ENCODE results near the gene HCN3. TPM values are rescaled to one million over a fixed set of nuclear protein-coding genes. Genes with fewer than 3 reads are reported as not detected.

The HCN3 gene
- total RNA-seq, 1 experiment from 2014 or later, result 2.5 TPM

DNA sequence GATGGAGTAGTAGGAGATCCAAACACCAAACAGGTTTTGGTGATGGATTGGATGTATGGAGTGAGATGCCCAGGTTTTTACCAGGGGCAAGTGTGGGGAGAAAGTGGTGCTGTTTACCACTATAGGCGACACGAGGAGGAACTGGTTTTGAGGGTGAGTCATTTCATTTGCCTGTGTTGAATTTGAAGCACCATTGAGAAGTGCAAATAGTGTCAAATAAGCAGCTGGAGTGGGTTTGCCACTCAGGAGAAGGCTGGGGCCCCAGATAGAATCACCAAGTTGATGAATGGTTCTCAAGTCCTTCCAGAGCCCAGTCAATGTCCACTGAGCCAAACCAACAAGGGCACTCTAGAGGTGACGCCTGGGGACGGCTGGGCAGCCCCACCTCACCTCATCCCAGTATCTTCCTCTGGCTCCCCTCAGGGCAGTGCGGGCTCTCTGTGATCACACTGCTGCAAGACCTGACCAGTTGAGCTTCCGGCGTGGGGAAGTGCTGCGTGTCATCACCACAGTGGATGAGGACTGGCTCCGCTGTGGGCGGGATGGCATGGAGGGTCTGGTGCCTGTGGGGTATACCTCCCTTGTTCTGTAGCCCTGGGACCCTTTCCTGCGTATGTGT lies 52.8 kb downstream of the HCN3 start:
- H3K9me3 ChIP-seq (replicated peaks), result no peaks in the 10 kb centered on the region; the same call in 1 of the 2 replicates
- no peak overlapping the region for H3K27ac ChIP-seq
- peaks cover 7% of the 10 kb centered on the region for H3K4me1 ChIP-seq (replicated peaks)
- H3K36me3 ChIP-seq, result peaks cover 74% of the 10 kb centered on the region
- no peaks in the 10 kb centered on the region for H3K27me3 ChIP-seq (replicated peaks)
- no peak overlapping the region for H3K4me3 ChIP-seq
- DNase-seq (ENCODE audit: low read depth in 1 of 2, low spot score in 2 of 2), result no peak

- DNase-seq (ENCODE audit: low read depth in 1 of 2, low spot score in 2 of 2), result no peak
- Histone ChIP-seq H3K4me3 (no peak overlapping the region), H3K4me1 (replicated peaks) (no peaks in the 10 kb centered on the region), H3K27me3 (replicated peaks) (no peaks in the 10 kb centered on the region), H3K27ac (no peak overlapping the region), H3K36me3 (peaks cover 66% of the 10 kb centered on the region), H3K9me3 (replicated peaks) (no peaks in the 10 kb centered on the region)
These were observed 57.7 kb downstream of the HCN3 start for GRCh38 chr1:155334962-155335361.

Other genes starting within 250 kb of the HCN3 start
- not detected in 2 replicates for gene DCST2, start 243.7 kb upstream of the HCN3 start, total RNA-seq (2014; rRNA removed; shearing (Covaris generic))
- not detected in 2 replicates for gene DCST1, start 243.6 kb upstream of the HCN3 start, total RNA-seq (2014; rRNA removed; shearing (Covaris generic))
- 27.0 and 32.0 TPM in 2 replicates for gene ADAM15, start 226.1 kb upstream of the HCN3 start, total RNA-seq (2014; rRNA removed; shearing (Covaris generic))
- gene EFNA4, start 213.7 kb upstream of the HCN3 start, total RNA-seq (2014; rRNA removed; shearing (Covaris generic)), result 4.7 and 4.8 TPM in 2 replicates
- gene EFNA3, start 198.6 kb upstream of the HCN3 start, total RNA-seq (2014; rRNA removed; shearing (Covaris generic)), result 0.21 and 0.85 TPM in 2 replicates
- gene EFNA1, start 149.6 kb upstream of the HCN3 start, total RNA-seq (2014; rRNA removed; shearing (Covaris generic)), result 0.89 and 0.91 TPM in 2 replicates
- 9.9 and 23.4 TPM in 2 replicates for gene SLC50A1, start 141.6 kb upstream of the HCN3 start, total RNA-seq (2014; rRNA removed; shearing (Covaris generic))
- 40.7 and 76.6 TPM in 2 replicates for gene DPM3, start 136.9 kb upstream of the HCN3 start, total RNA-seq (2014; rRNA removed; shearing (Covaris generic))
- 61.7 and 94.8 TPM in 2 replicates for gene KRTCAP2, start 104.2 kb upstream of the HCN3 start, total RNA-seq (2014; rRNA removed; shearing (Covaris generic))
- 0.21 and 1.1 TPM in 2 replicates for gene TRIM46, start 103.6 kb upstream of the HCN3 start, total RNA-seq (2014; rRNA removed; shearing (Covaris generic))
- gene THBS3, start 69.6 kb upstream of the HCN3 start, total RNA-seq (2014; rRNA removed; shearing (Covaris generic)), result 3.2 and 5.4 TPM in 2 replicates
- 69.7 and 86.0 TPM in 2 replicates for gene MTX1, start 68.8 kb upstream of the HCN3 start, total RNA-seq (2014; rRNA removed; shearing (Covaris generic))
- gene ENTREP3, start 22.0 kb upstream of the HCN3 start, total RNA-seq (2014; rRNA removed; shearing (Covaris generic)), result 3.7 and 11.9 TPM in 2 replicates
- gene SCAMP3, start 15.1 kb upstream of the HCN3 start, total RNA-seq (2014; rRNA removed; shearing (Covaris generic)), result 54.6 and 55.9 TPM in 2 replicates
- gene CLK2, start 4.0 kb upstream of the HCN3 start, total RNA-seq (2014; rRNA removed; shearing (Covaris generic)), result 13.0 and 13.7 TPM in 2 replicates
- not detected in 2 replicates for gene PKLR, start 24.0 kb downstream of the HCN3 start, total RNA-seq (2014; rRNA removed; shearing (Covaris generic))
- gene FDPS, start 31.4 kb downstream of the HCN3 start, total RNA-seq (2014; rRNA removed; shearing (Covaris generic)), result 205 and 232 TPM in 2 replicates
- 39.8 and 40.9 TPM in 2 replicates for gene RUSC1, start 43.4 kb downstream of the HCN3 start, total RNA-seq (2014; rRNA removed; shearing (Covaris generic))

All from SJSA1 (cell line).